GM04503 (cell line): ENCODE data around the gene TNFRSF4.

Experiments used
- DNase-seq: peaks from one replicate; pipeline ENCODE4 v3.0.0-alpha.2; 2012; ENCODE audit warnings: low read depth

The TNFRSF4 gene

GRCh38 chr1:1217621-1218523 is 3.9 kb upstream of the TNFRSF4 start:
- DNase-seq: no peak

GRCh38 chr1:1216770-1217620 is 3.0 kb upstream of the TNFRSF4 start:
- no peak for DNase-seq

GRCh38 chr1:1215881-1216605 is 2.1 kb upstream of the TNFRSF4 start:
- no peak for DNase-seq

GRCh38 chr1:1215080-1215676 is 1.2 kb upstream of the TNFRSF4 start:
- no peak for DNase-seq

DNA sequence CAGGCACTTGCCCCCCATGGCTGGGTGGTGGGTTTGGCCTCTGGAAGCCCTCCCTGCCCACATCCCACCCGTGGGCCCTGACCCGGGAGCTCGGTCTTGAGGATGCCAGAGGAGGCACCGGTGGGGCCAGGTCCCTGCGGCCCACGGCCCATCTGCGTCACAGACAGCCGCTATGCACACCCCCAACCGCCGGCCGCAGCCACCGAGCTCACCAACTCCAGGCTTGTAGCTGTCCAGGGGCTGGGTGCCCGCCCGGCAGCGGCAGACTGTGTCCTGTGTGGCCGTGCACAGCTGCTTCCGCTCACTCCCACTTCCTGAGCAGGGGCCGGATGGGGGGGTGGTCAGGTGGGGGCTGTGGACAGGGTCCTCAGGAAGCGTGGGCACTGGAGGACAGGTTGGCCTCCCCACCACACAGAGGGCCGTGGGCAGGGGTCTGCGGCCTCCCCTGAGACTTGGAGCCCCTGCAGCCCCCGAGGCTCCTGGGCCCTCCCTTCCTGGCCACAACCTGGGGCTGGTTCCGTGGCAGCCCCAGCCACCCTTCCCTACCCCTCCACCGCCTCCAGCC is 1.1 kb downstream of the TNFRSF4 start:
- DNase-seq: no peak

- no peak for DNase-seq
These were observed 2.2 kb downstream of the TNFRSF4 start for GRCh38 chr1:1211541-1212441.

DNA sequence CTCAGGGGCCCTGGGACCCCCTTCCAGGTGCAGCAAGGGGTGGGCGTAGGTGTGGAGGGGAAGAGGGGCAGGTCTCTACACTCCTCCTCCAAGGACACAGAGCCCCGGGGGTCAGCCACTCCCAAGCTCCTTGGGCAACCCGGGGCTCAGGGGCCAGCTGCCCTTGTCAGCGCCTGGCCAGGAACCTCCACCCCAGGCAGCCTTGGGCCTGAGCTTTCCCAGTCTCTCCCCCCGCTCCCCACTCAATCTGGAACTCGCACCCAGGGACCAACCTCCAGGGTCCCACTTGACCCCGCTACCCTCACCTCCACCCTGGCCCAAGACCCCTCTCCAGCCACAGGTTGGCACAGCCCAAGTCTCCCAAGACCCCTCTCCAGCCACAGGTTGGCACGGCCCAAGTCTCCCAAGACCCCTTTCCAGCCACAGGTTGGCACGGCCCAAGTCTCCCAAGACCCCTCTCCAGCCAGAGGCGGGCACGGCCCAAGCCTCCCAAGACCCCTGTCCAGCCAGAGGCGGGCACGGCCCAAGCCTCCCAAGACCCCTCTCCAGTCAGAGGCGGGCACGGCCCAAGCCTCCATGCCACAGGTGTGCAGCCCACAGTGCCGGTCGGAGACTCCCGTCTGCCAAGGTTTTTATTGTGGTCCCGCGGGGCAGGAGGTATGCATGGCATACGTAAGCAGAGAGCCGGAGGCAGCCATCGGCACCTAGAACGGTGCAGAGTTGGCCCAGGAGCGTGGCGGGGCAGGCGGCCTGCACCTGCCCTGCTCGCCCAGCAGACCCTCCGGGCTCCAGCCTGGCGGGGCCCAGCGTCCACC is 3.0 kb downstream of the TNFRSF4 start:
- no peak for DNase-seq

- no peak for DNase-seq
These were observed 5.1 kb downstream of the TNFRSF4 start for GRCh38 chr1:1208713-1209433.

- DNase-seq: no peak
These were observed 6.4 kb downstream of the TNFRSF4 start for GRCh38 chr1:1207571-1207892.

DNA sequence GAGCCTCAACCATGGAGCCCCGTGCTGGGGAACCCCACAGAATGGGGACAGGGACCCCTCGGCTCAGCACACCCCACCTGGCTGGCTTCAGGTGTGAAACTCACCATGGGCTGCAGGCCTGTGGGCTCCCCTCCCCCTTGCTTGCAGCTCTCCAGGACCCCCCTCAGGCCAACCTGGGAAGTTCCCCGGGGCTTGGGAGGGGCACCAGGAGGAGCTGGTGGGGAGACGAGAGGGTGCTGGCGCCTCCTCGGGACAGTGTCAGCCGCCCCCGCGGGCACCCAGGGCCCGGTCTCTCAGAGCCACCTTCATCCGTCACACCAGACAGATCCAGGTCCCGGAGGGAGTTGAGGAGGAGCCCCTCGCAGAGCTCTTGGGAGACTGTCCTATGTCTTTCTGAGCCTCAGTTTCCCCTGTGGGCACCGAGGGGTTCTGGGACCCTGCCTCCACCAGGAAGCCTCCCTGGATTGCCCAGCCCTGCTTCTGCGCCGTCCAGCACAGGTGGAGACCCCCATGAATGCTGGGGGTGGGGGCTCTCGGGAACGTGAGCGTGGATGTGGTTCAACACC is 6.9 kb downstream of the TNFRSF4 start:
- no peak for DNase-seq

- DNase-seq: no peak
These were observed 7.5 kb downstream of the TNFRSF4 start, which contains the start of gene TNFRSF18 for GRCh38 chr1:1206376-1206965. TNFRSF18 (minus strand) TSS chr1:1206592; CDS start chr1:1206571, 21 bp downstream.

DNA sequence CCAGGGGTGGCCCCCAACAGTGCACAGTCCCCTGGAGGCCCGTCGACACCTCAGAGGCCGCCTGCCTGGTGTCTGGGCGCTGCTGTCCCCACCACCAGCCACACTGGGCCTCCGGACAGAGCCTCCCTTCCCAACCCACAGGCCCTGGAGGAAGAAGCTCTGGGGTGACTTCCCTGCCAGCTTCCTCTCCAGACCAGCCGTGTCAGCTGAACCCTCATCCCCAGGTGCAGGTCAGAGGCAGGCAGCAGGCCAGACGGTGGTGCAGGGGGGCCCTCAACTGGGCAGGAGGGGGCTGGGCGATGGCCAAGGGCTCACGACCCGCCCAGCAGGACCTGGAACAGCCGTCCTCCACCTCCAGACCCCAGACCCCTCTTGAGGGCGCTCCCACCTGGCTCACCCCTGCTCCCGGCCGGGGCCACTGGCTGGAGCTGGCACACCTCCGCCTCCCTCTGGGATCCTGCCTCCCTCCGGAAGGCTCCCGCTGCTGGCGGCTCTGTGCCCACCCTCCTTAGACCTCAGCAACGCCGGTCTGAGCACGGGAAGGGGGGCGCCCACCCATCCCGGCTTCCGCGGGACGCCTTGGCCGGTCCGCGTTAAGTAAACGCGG is 8.1 kb downstream of the TNFRSF4 start:
- DNase-seq: no peak

DNA sequence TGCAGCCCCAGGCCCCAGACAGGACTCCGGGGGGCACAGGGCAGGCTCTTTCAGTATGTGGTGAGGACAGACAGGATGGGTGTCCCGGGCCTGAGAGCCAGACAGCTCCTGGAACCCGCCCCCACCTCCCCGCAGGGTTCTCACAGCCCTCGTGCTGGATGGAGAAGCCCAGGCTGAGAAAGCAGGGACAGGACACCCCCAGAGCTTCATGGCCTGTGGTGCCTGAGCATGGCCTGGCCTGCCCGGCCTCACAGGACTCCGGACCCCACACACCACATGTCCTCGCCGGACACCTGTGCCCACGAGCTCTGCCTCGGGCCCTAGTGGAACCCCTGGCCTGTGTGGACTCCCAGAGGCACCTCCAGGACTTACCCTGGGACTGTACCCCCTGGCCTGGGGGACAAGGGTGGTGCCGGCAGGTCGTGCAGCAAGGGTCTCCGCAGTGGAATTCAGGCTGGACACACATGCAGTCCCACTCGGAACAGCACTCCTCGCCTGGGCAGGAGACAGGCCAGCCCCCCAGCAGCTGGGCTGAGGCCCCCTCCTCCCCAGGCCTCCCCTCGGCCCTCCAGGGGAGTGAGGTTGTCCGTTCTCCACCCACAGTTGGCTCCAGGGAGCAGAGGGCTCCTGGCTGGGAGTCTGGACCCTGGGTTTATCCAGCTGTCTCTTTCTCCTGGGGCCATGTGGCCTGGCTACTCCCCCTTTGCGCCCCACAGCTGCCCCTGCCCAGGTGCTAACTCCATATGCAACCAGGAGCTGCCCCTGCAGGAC is 8.8 kb downstream of the TNFRSF4 start:
- no peak for DNase-seq

DNA sequence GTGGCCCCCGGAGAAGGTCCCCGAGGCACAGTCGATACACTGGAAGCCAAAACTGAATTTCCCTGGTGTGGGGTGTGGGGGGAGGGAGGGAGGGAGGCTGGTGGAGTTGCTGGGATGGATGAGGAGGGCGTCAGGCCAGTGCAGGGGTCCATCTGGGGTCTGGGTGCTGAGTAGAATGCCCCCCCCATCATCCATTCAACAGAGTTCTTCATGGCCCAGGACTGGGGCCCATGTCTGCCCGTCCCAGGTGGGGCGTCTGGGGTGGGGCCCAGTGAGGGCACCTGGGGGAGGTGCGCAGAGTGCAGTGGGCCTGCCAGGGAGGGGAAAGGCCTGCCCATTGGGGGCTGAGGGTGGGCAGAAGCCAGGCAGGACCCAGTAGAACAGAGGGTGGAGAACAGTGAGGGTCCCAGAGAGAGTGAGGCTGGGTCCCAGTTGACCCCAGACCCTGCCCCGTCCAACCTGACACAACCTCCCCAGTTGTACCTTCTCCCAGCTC is 9.5 kb downstream of the TNFRSF4 start:
- no peak for DNase-seq

DNA sequence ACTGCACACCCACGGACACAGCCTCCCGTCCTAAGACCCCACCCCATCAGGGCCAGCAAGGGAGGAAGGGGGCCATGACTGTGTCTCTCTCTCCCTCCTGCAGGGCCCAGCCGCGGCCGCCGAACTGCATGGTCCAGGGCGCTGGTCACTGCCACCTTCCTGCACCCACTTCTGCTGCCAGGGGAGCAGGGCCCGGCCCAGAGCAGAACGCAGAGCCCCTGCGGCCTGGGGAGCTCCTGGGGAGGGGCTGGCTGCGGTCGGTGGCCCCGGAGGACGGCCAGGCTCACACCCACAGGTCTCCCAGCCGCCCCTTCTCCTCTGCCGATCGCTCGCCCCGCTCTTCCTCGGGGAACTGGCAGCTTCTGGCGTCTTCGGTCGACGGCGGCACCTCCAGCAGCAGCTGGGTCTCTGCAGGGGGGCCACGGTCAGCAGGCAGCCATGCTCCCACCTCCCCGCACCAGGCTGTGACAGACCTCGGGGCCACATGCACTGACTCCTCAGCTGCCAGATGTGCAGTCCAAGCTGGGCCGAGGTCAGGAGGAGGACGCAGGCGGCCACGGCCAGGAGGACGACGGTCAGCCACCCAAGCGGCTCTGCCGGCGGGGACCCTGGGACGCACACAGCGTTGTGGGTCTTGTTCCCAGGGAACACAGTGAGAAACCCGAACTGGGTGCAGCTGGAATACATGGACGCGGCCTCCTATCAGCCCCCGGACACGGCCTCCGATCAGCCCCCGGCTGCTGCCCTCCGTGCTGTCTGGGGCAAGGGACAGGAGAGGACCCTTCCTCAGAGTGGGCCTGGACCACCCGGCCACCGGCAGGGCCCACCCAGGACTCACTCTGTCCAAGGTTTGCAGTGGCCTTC is 10.2 kb downstream of the TNFRSF4 start:
- no peak for DNase-seq
